HepG2 (cell line): Measurements from ENCODE around the gene RPP25L. TPM values are rescaled to one million over a fixed set of nuclear protein-coding genes. Genes with fewer than 3 reads are reported as not detected.

Experiments
- BRD4 ChIP-seq: sonication (generic); formaldehyde crosslinking; IDR thresholded peaks from 2 replicates; pipeline ENCODE4 v1.4.0; 2020; ENCODE audit warnings: missing genetic modification reagents
- CBX1 ChIP-seq: IDR thresholded peaks from one replicate; pipeline ENCODE4 v1.6.1; 2016; ENCODE audit warnings: antibody characterized with exemption, low read depth
- CEBPG ChIP-seq: IDR thresholded peaks from 2 replicates; pipeline ENCODE4 v1.6.1; 2016
- CHCHD3 ChIP-seq: sonication (generic); formaldehyde crosslinking; IDR thresholded peaks from 2 replicates; pipeline ENCODE4 v1.8.0; 2022; ENCODE audit warnings: mild to moderate bottlenecking, missing genetic modification reagents, moderate library complexity
- ISX ChIP-seq: sonication (generic); formaldehyde crosslinking; conservative IDR thresholded peaks from 2 replicates; pipeline ENCODE4 v1.5.0; 2020; ENCODE audit warnings: missing genetic modification reagents
- KLF11 ChIP-seq: IDR thresholded peaks from 2 replicates; pipeline ENCODE4 v1.6.1; 2016; ENCODE audit warnings: missing compliant biosample characterization
- PPARG ChIP-seq: conservative IDR thresholded peaks from 2 replicates; pipeline ENCODE4 v1.6.1; 2016; ENCODE audit warnings: missing biosample characterization, missing genetic modification reagents
- SALL2 ChIP-seq: sonication (generic); formaldehyde crosslinking; IDR thresholded peaks from 2 replicates; pipeline ENCODE4 v1.8.1; 2023; ENCODE audit warnings: mild to moderate bottlenecking, missing genetic modification reagents, inconsistent platforms
- THAP11 ChIP-seq: IDR thresholded peaks from 2 replicates; pipeline ENCODE4 v1.6.1; 2016; ENCODE audit warnings: missing biosample characterization, missing genetic modification reagents
- YEATS2 ChIP-seq: sonication (generic); formaldehyde crosslinking; IDR thresholded peaks from 2 replicates; pipeline ENCODE4 v1.4.0; 2020; ENCODE audit warnings: missing genetic modification reagents, borderline replicate concordance
- ZFP36L2 ChIP-seq: sonication (generic); formaldehyde crosslinking; IDR thresholded peaks from 2 replicates; pipeline ENCODE4 v1.4.0; 2020; ENCODE audit warnings: missing genetic modification reagents
- ZNF230 ChIP-seq: sonication (generic); formaldehyde crosslinking; IDR thresholded peaks from 2 replicates; pipeline ENCODE4 v1.4.0; 2020; ENCODE audit warnings: mild to moderate bottlenecking, missing genetic modification reagents
- ZNF354B ChIP-seq: sonication (generic); formaldehyde crosslinking; IDR thresholded peaks from 2 replicates; pipeline ENCODE4 v1.8.0; 2022; ENCODE audit warnings: mild to moderate bottlenecking, missing genetic modification reagents
- ZNF446 ChIP-seq: sonication (generic); formaldehyde crosslinking; IDR thresholded peaks from 2 replicates; pipeline ENCODE4 v1.5.0; 2020; ENCODE audit warnings: mild to moderate bottlenecking, missing genetic modification reagents
- ZNF570 ChIP-seq: sonication (generic); formaldehyde crosslinking; IDR thresholded peaks from 2 replicates; pipeline ENCODE4 v1.4.0; 2020; ENCODE audit warnings: mild to moderate bottlenecking, missing genetic modification reagents, borderline replicate concordance
- ZNF619 ChIP-seq: sonication (generic); formaldehyde crosslinking; IDR thresholded peaks from 2 replicates; pipeline ENCODE4 v1.4.0; 2020; ENCODE audit warnings: mild to moderate bottlenecking, missing genetic modification reagents
- polyA plus RNA-seq, 8 experiments: library from polyadenylated mRNA; depleted of rRNA in 3 of 8; stranded (reverse) in 7 of 8; unstranded in 1 of 8; fragments of >200 nt; fragmentation: Illumina TruSeq in 4 of 8; extraction: Trizol in 4 of 8; gene quantifications; 2 replicates each; pipeline versions ENCODE4 v1.2.1 to v1.2.3, GENCODE V29; 2011 to 2016; ENCODE audit warnings: low read depth in 4 of 8, missing spikeins in 1 of 8, mixed read lengths in 1 of 8; ENCODE audit not compliant: insufficient read depth in 1 of 8
- total RNA-seq, 5 experiments: library from RNA; depleted of rRNA; stranded (reverse); fragments of >200 nt; fragmentation: Illumina TruSeq; extraction: Trizol; gene quantifications; 2 replicates each; pipeline ENCODE4 v1.2.3, GENCODE V29; 2016; ENCODE audit warnings: low read depth in 1 of 5
- TF ChIP-seq, protein P1 (sequence below), 2 experiments: sonication (generic) in 1 of 2; formaldehyde crosslinking in 1 of 2; IDR thresholded peaks; 2 replicates each; pipeline versions ENCODE4 v1.4.0 to v1.6.1; 2016 to 2020; ENCODE audit warnings: borderline replicate concordance in 1 of 2, low read depth in 1 of 2, mild to moderate bottlenecking in 1 of 2, missing genetic modification reagents in 1 of 2
- TF ChIP-seq, protein P2 (sequence below): sonication (generic); formaldehyde crosslinking; IDR thresholded peaks from 2 replicates; pipeline ENCODE4 v1.4.0; 2020; ENCODE audit warnings: missing genetic modification reagents
- TF ChIP-seq, protein P3 (sequence below): sonication (generic); formaldehyde crosslinking; IDR thresholded peaks from 2 replicates; pipeline ENCODE4 v1.9.0; 2021; ENCODE audit warnings: missing genetic modification reagents, mild to moderate bottlenecking, borderline replicate concordance
- TF ChIP-seq, protein P4 (sequence below): IDR thresholded peaks from 2 replicates; pipeline ENCODE4 v1.6.1; 2016; ENCODE audit warnings: low read depth, borderline replicate concordance
- TF ChIP-seq, protein P5 (sequence below): sonication (generic); formaldehyde crosslinking; IDR thresholded peaks from 2 replicates; pipeline ENCODE4 v1.8.1; 2023; ENCODE audit warnings: missing genetic modification reagents, mild to moderate bottlenecking, borderline replicate concordance

Gene RPP25L
- total and polyA plus RNA-seq, 2 of the 13 experiments (the other 11 are each of a cell fraction or from before 2014, with no cell fraction given), result 24.5 to 27.3 TPM

DNA sequence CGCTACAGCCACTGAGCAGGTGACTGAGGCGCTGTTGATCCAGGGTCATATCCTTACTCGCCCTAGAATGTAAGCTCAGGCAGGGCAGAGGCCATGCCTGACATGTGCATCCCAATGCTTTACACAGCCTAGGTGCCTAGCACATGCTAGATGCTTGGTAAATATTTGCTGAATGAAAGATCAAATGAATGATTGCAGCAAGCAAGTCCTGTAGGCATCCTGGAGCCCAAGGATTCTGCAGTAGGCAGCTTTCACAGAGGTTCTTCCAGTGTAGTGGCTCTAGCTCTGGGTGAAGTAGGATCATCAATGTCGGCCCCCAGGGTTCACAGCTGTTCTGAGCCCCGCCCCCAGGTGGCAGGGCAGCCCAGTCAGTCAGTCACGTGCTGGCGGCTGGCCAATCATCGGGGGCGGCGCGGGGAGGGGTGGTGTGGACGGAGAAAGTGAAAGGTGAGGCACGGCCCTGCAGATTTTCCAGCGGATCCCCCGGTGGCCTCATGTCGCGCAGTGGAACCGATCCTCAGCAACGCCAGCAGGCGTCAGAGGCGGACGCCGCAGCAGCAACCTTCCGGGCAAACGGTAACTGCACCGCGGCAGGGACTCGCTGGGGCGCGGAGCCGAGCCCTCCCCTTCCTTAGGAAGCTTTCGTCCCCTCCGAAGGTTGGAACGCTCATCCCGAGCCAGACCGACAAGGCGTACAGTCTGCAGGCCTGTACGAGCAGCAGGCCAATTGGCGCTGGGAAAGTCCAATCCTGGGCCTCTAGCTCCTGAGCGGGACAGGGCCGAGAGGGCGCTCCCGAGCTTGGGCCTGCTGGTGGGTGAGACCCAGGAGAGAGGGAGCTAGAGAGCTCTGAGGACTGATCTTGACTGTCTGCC is 34.5 kb upstream of the RPP25L start, which contains the start of gene GALT (continued):
- TF ChIP-seq, protein P1, sequence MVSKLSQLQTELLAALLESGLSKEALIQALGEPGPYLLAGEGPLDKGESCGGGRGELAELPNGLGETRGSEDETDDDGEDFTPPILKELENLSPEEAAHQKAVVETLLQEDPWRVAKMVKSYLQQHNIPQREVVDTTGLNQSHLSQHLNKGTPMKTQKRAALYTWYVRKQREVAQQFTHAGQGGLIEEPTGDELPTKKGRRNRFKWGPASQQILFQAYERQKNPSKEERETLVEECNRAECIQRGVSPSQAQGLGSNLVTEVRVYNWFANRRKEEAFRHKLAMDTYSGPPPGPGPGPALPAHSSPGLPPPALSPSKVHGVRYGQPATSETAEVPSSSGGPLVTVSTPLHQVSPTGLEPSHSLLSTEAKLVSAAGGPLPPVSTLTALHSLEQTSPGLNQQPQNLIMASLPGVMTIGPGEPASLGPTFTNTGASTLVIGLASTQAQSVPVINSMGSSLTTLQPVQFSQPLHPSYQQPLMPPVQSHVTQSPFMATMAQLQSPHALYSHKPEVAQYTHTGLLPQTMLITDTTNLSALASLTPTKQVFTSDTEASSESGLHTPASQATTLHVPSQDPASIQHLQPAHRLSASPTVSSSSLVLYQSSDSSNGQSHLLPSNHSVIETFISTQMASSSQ (IDR thresholded peaks at IDR 0.05; ENCODE audit: low read depth), result no peak
- TF ChIP-seq, protein P1 (CRISPR knock-in tag; IDR thresholded peaks at IDR 0.05; ENCODE audit: borderline replicate concordance), result peak; percentile 1; the same call in 1 of the 2 replicates
- TF ChIP-seq, protein P2, sequence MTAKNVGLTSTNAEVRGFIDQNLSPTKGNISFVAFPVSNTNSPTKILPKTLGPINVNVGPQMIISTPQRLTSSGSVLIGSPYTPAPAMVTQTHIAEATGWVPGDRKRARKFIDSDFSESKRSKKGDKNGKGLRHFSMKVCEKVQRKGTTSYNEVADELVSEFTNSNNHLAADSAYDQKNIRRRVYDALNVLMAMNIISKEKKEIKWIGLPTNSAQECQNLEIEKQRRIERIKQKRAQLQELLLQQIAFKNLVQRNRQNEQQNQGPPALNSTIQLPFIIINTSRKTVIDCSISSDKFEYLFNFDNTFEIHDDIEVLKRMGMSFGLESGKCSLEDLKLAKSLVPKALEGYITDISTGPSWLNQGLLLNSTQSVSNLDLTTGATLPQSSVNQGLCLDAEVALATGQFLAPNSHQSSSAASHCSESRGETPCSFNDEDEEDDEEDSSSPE, result no peak
- peak; percentile 33; the same call in 1 of the 2 replicates for TF ChIP-seq CEBPG (CRISPR knock-in tag)
- no peak for TF ChIP-seq ZNF570 (CRISPR knock-in tag)
- TF ChIP-seq, protein P3, sequence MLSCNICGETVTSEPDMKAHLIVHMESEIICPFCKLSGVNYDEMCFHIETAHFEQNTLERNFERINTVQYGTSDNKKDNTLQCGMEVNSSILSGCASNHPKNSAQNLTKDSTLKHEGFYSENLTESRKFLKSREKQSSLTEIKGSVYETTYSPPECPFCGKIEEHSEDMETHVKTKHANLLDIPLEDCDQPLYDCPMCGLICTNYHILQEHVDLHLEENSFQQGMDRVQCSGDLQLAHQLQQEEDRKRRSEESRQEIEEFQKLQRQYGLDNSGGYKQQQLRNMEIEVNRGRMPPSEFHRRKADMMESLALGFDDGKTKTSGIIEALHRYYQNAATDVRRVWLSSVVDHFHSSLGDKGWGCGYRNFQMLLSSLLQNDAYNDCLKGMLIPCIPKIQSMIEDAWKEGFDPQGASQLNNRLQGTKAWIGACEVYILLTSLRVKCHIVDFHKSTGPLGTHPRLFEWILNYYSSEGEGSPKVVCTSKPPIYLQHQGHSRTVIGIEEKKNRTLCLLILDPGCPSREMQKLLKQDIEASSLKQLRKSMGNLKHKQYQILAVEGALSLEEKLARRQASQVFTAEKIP (CRISPR knock-in tag), result no peak
- no peak for TF ChIP-seq CHCHD3 (CRISPR knock-in tag)
- TF ChIP-seq ISX (CRISPR knock-in tag), result no peak
- no peak for TF ChIP-seq ZNF354B (CRISPR knock-in tag)
- 0 out of 2 replicates have a peak, but pooled peaks have one; percentile 45 for TF ChIP-seq KLF11 (CRISPR knock-in tag)
- 0 out of 2 replicates have a peak, but pooled peaks have one; percentile 44 for TF ChIP-seq BRD4
- 0 out of 2 replicates have a peak, but pooled peaks have one; percentile 68 for TF ChIP-seq ZNF446
- 0 out of 2 replicates have a peak, but pooled peaks have one; percentile 24 for TF ChIP-seq ZNF230 (CRISPR knock-in tag)
- TF ChIP-seq PPARG (CRISPR knock-in tag), result peak; percentile 70
- TF ChIP-seq CBX1, result peak; percentile 36
- TF ChIP-seq, protein P4, sequence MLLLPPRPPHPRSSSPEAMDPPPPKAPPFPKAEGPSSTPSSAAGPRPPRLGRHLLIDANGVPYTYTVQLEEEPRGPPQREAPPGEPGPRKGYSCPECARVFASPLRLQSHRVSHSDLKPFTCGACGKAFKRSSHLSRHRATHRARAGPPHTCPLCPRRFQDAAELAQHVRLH (CRISPR knock-in tag), result peak; percentile 47; the same call in 1 of the 2 replicates
- no peak for TF ChIP-seq ZFP36L2 (CRISPR knock-in tag)
- TF ChIP-seq YEATS2 (CRISPR knock-in tag), result peak; percentile 74
- TF ChIP-seq THAP11 (CRISPR knock-in tag), result peak; percentile 66
- TF ChIP-seq, protein P5, sequence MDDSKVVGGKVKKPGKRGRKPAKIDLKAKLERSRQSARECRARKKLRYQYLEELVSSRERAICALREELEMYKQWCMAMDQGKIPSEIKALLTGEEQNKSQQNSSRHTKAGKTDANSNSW (CRISPR knock-in tag), result no peak
- TF ChIP-seq SALL2, result peak; percentile 16; the same call in 1 of the 2 replicates
- peak; percentile 15; the same call in 1 of the 2 replicates for TF ChIP-seq ZNF619 (CRISPR knock-in tag)
